ENCODE measurements around the gene CRB1. TPM values are rescaled to one million over a fixed set of nuclear protein-coding genes. Genes with fewer than 3 reads are reported as not detected.

Gene CRB1
- total and polyA plus RNA-seq, 2 donors from 2014 or later: 0.16 to 1.2 TPM

DNA sequence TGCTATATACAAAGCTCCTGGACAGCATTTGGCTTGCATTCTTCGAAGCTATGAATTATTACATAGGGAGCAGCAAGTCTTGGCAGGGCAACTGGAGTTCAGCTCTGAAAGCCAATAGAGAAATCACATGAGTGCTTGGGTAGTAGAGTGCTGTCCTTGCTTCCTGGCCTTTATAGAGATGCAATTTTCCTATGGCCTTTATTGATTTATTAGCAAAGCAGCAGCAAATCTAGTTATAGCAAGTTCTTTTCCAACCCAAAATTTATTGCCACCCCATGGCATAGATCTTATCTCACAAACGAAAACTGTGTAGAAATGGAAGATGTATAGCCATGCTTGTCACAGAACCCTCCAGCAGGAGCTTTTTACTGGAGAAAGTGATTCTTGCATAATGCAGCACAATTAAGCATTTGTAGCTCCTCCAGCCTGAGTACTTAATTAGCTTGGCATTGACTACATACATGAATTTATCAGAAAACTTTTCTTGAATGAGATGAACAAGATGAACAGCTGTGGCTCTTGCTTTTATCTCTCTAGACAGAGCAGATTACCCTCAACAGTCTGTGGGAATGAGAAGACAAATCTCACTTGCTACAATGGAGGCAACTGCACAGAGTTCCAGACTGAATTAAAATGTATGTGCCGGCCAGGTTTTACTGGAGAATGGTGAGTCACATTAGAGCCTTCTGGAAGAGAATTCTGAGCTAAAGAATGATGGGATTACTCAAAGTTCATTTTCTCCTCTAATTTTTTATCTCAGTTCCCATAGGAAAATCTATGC is 170.1 kb downstream of the CRB1 start:
- TF ChIP-seq, protein P1, sequence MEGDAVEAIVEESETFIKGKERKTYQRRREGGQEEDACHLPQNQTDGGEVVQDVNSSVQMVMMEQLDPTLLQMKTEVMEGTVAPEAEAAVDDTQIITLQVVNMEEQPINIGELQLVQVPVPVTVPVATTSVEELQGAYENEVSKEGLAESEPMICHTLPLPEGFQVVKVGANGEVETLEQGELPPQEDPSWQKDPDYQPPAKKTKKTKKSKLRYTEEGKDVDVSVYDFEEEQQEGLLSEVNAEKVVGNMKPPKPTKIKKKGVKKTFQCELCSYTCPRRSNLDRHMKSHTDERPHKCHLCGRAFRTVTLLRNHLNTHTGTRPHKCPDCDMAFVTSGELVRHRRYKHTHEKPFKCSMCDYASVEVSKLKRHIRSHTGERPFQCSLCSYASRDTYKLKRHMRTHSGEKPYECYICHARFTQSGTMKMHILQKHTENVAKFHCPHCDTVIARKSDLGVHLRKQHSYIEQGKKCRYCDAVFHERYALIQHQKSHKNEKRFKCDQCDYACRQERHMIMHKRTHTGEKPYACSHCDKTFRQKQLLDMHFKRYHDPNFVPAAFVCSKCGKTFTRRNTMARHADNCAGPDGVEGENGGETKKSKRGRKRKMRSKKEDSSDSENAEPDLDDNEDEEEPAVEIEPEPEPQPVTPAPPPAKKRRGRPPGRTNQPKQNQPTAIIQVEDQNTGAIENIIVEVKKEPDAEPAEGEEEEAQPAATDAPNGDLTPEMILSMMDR (IDR thresholded peaks at IDR 0.05; ENCODE audit: borderline replicate concordance, extremely low read depth, insufficient read depth): no peak
- no peak overlapping the region for H3K4me3 ChIP-seq (ENCODE audit: low read length in 3 of 3)
- H3K27ac ChIP-seq (ENCODE audit: low read depth in 2 of 2, low read length in 2 of 2): no peak overlapping the region
- no peaks in the 10 kb centered on the region for H3K9me3 ChIP-seq (ENCODE audit: control insufficient read depth in 2 of 3, insufficient read depth in 1 of 3, low read length in 3 of 3)
- no peaks in the 10 kb centered on the region for H3K27me3 ChIP-seq (ENCODE audit: control insufficient read depth, insufficient read depth, low read length)
- no peaks in the 10 kb centered on the region for H3K36me3 ChIP-seq (ENCODE audit: control insufficient read depth in 2 of 3, insufficient read depth in 3 of 3, low read length in 3 of 3)
- H3K4me1 ChIP-seq (ENCODE audit: control insufficient read depth in 2 of 3, insufficient read depth in 2 of 3, low read depth in 1 of 3, low read length in 3 of 3): no peaks in the 10 kb centered on the region
- FAIRE-seq (no peak), DNase-seq (peak in 3 of 5 donors; percentile 22 to 51 (median 44))
- intact Hi-C loops (cut with DNase I): no loop called here
- H3K9ac ChIP-seq (ENCODE audit: low read length in 3 of 3): no peak overlapping the region

DNA sequence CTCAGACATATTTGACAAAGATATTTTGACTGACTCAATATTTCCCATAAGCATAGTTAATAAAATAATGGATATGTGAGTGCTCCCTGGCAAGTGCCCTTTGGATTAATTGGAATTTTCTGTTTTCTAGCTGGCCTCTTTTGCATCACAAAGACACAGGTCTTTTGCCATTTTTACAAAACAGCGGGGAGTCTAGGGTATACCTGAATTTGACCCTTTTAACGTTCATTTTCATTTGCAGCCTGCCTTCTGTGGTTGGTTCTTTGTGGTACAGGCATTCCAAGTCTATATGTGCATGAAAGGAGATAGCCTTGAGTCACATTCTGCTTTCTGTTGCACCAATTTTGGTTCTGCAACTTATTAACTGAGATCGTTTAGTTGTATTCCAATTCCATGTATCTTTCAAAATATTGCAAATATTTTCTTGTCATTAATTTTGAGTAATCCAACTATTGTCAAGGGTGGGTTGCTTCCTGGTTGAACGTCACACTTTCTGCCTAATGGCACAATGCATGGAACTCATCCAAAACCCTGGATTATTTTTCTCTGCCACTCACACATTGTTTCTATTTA is 171.7 kb downstream of the CRB1 start:
- no peaks in the 10 kb centered on the region for H3K9me3 ChIP-seq (ENCODE audit: control insufficient read depth in 2 of 3, insufficient read depth in 1 of 3, low read length in 3 of 3)
- FAIRE-seq (no peak), DNase-seq (no peak)
- H3K9ac ChIP-seq (ENCODE audit: low read length in 3 of 3): no peak overlapping the region
- TF ChIP-seq, protein P1 (IDR thresholded peaks at IDR 0.05; ENCODE audit: borderline replicate concordance, extremely low read depth, insufficient read depth): no peak
- no peak overlapping the region for H3K27ac ChIP-seq (ENCODE audit: low read depth in 2 of 2, low read length in 2 of 2)
- H3K36me3 ChIP-seq (ENCODE audit: control insufficient read depth in 2 of 3, insufficient read depth in 3 of 3, low read length in 3 of 3): no peaks in the 10 kb centered on the region
- intact Hi-C loops (cut with DNase I): no loop called here
- no peaks in the 10 kb centered on the region for H3K27me3 ChIP-seq (ENCODE audit: control insufficient read depth, insufficient read depth, low read length)
- H3K4me3 ChIP-seq (ENCODE audit: low read length in 3 of 3): no peak overlapping the region
- no peaks in the 10 kb centered on the region for H3K4me1 ChIP-seq (ENCODE audit: control insufficient read depth in 2 of 3, insufficient read depth in 2 of 3, low read depth in 1 of 3, low read length in 3 of 3)

DNA sequence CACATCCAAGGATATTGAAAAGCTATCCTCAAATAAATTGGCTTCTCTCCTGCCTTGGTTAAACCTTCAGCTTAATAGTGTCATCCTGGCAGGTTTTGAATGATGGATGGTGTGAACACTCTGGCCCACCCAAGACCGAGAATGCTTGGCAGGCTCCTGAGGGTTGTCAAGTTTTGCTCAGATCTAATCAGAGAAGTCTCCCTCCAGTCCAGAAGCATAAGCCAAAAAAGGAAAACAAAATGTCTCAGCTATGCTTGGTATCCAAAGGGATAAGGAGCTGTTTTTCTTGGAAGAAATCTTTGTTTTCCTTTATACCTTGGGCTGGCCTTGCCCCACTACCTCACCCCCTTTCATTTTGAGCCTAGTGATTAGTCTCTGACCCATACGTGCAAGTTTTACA is 172.7 kb downstream of the CRB1 start:
- TF ChIP-seq, protein P1 (IDR thresholded peaks at IDR 0.05; ENCODE audit: borderline replicate concordance, extremely low read depth, insufficient read depth): no peak
- Histone ChIP-seq H3K9ac (ENCODE audit: low read length in 3 of 3) (no peak overlapping the region), H3K36me3 (ENCODE audit: control insufficient read depth in 2 of 3, insufficient read depth in 3 of 3, low read length in 3 of 3) (no peaks in the 10 kb centered on the region), H3K4me3 (ENCODE audit: low read length in 3 of 3) (no peak overlapping the region), H3K27ac (ENCODE audit: low read depth in 2 of 2, low read length in 2 of 2) (no peak overlapping the region), H3K27me3 (ENCODE audit: control insufficient read depth, insufficient read depth, low read length) (no peaks in the 10 kb centered on the region), H3K4me1 (ENCODE audit: control insufficient read depth in 2 of 3, insufficient read depth in 2 of 3, low read depth in 1 of 3, low read length in 3 of 3) (no peaks in the 10 kb centered on the region), H3K9me3 (ENCODE audit: control insufficient read depth in 2 of 3, insufficient read depth in 1 of 3, low read length in 3 of 3) (no peaks in the 10 kb centered on the region)
- no peak for DNase-seq
- intact Hi-C loops (cut with DNase I): no loop called here
- no peak for FAIRE-seq

Data from kidney (tissue), 14 donors.